Neural cell (in vitro differentiated cells): ENCODE measurements around the gene LPIN3. TPM values are rescaled to one million over a fixed set of nuclear protein-coding genes. Genes with fewer than 3 reads are reported as not detected.

Experiments
- H2AFZ ChIP-seq: fragments of 200-600, 300-800 bp; sonication (generic), shearing (Covaris generic); 2 replicates; pipeline ENCODE4 v1.6.0; 2014; ENCODE audit warnings: low read depth, mild to moderate bottlenecking, antibody characterized with exemption, low read length, moderate library complexity
- H3F3A ChIP-seq: fragments of 200-600 bp; shearing (Covaris generic); 2 replicates; pipeline ENCODE4 v1.6.1; 2016; ENCODE audit warnings: mild to moderate bottlenecking, moderate library complexity, mixed read lengths, antibody characterized with exemption, low read length; ENCODE audit not compliant: insufficient read depth, poor library complexity, severe bottlenecking
- H3K27ac ChIP-seq: fragments of 200-600, 300-800 bp; sonication (generic), shearing (Covaris generic); 2 replicates; pipeline ENCODE4 v1.5.1; 2014; ENCODE audit warnings: mild to moderate bottlenecking, low read length, moderate library complexity
- H3K27me3 ChIP-seq: fragments of 300-800, 200-600 bp; sonication (generic), shearing (Covaris generic); 2 replicates; pipeline ENCODE4 v1.6.0; 2014; ENCODE audit warnings: mild to moderate bottlenecking, low read depth, low read length, moderate library complexity; ENCODE audit not compliant: insufficient read depth
- H3K36me3 ChIP-seq: fragments of 300-800, 200-600 bp; sonication (generic), shearing (Covaris generic); 2 replicates; pipeline ENCODE4 v1.5.1; 2014; ENCODE audit warnings: mild to moderate bottlenecking, antibody characterized with exemption, low read length, moderate library complexity; ENCODE audit not compliant: insufficient read depth
- H3K4me2 ChIP-seq: fragments of 300-800, 200-600 bp; sonication (generic), shearing (Covaris generic); 2 replicates; pipeline ENCODE4 v1.6.0; 2014; ENCODE audit warnings: mild to moderate bottlenecking, low read length
- H3K4me3 ChIP-seq: fragments of 300-800, 200-600 bp; sonication (generic), shearing (Covaris generic); 2 replicates; pipeline ENCODE4 v1.5.1; 2014; ENCODE audit warnings: mild to moderate bottlenecking, low read length, moderate library complexity
- H3K79me2 ChIP-seq: fragments of 200-600 bp; shearing (Covaris generic); replicated peaks from 2 replicates; pipeline ENCODE4 v1.6.0; 2014; ENCODE audit warnings: mild to moderate bottlenecking, low read length, moderate library complexity; ENCODE audit not compliant: insufficient read depth
- H3K9ac ChIP-seq: fragments of 300-800, 200-600 bp; sonication (generic), shearing (Covaris generic); 2 replicates; pipeline ENCODE4 v1.6.1; 2016; ENCODE audit warnings: mild to moderate bottlenecking, low read length, mixed read lengths
- H3K9me2 ChIP-seq: fragments of 200-600 bp; shearing (Covaris generic); 2 replicates; pipeline ENCODE4 v1.6.1; 2016; ENCODE audit warnings: mild to moderate bottlenecking, low read length, mixed read lengths; ENCODE audit not compliant: insufficient read depth
- H3K9me3 ChIP-seq: fragments of 200-600, 300-800 bp; sonication (generic), shearing (Covaris generic); 2 replicates; pipeline ENCODE4 v1.6.1; 2016; ENCODE audit warnings: mild to moderate bottlenecking, mixed run types, low read length, moderate library complexity, mixed read lengths
- H4K20me1 ChIP-seq: fragments of 200-600 bp; shearing (Covaris generic); 2 replicates; pipeline ENCODE4 v1.6.1; 2016; ENCODE audit warnings: mild to moderate bottlenecking, mixed run types; ENCODE audit not compliant: insufficient read depth
- EP300 ChIP-seq: fragments of 450-650 bp; conservative IDR thresholded peaks from 2 replicates; pipeline ENCODE4 v1.6.1; 2014; ENCODE audit warnings: antibody characterized with exemption, mild to moderate bottlenecking, moderate library complexity; ENCODE audit not compliant: poor library complexity, severe bottlenecking
- EZH2 ChIP-seq: fragments of 200-600, 300-800 bp; shearing (Covaris generic), sonication (generic); IDR thresholded peaks from 2 replicates; pipeline ENCODE4 v1.6.1; 2014; ENCODE audit warnings: antibody characterized with exemption, low read length, borderline replicate concordance, mild to moderate bottlenecking; ENCODE audit not compliant: insufficient read depth, poor library complexity, severe bottlenecking
- MXI1 ChIP-seq: fragments of 450-650 bp; conservative IDR thresholded peaks from 2 replicates; pipeline ENCODE4 v1.6.1; 2014; ENCODE audit warnings: antibody characterized with exemption, mild to moderate bottlenecking; ENCODE audit not compliant: poor library complexity, severe bottlenecking
- POLR2AphosphoS5 ChIP-seq: IDR thresholded peaks from 2 replicates; pipeline ENCODE4 v1.6.1; 2012
- RAD21 ChIP-seq: fragments of 450-650 bp; conservative IDR thresholded peaks from 2 replicates; pipeline ENCODE4 v1.6.1; 2014; ENCODE audit warnings: antibody characterized with exemption, mild to moderate bottlenecking, moderate library complexity
- SMC3 ChIP-seq: fragments of 450-650 bp; conservative IDR thresholded peaks from 2 replicates; pipeline ENCODE4 v1.6.1; 2014; ENCODE audit warnings: antibody characterized with exemption, mild to moderate bottlenecking, moderate library complexity; ENCODE audit not compliant: poor library complexity
- TAF1 ChIP-seq: IDR thresholded peaks from 2 replicates; pipeline ENCODE4 v1.6.1; 2012; ENCODE audit warnings: low read depth
- polyA plus RNA-seq: library from polyadenylated mRNA; depleted of rRNA; stranded (reverse); fragments of >200 nt; gene quantifications from 2 replicates; pipeline ENCODE4 v1.2.3, GENCODE V29; 2014
- TF ChIP-seq, protein P1 (sequence below): IDR thresholded peaks from 2 replicates; pipeline ENCODE4 v1.6.1; 2012; ENCODE audit warnings: borderline replicate concordance
- TF ChIP-seq, protein P2 (sequence below): fragments of 450-650 bp; IDR thresholded peaks from 2 replicates; pipeline ENCODE4 v1.5.1; 2014; ENCODE audit warnings: antibody characterized with exemption, mild to moderate bottlenecking, moderate library complexity; ENCODE audit not compliant: poor library complexity, severe bottlenecking

The LPIN3 gene
- polyA plus RNA-seq, 1 donor from 2014 or later: not detected

DNA sequence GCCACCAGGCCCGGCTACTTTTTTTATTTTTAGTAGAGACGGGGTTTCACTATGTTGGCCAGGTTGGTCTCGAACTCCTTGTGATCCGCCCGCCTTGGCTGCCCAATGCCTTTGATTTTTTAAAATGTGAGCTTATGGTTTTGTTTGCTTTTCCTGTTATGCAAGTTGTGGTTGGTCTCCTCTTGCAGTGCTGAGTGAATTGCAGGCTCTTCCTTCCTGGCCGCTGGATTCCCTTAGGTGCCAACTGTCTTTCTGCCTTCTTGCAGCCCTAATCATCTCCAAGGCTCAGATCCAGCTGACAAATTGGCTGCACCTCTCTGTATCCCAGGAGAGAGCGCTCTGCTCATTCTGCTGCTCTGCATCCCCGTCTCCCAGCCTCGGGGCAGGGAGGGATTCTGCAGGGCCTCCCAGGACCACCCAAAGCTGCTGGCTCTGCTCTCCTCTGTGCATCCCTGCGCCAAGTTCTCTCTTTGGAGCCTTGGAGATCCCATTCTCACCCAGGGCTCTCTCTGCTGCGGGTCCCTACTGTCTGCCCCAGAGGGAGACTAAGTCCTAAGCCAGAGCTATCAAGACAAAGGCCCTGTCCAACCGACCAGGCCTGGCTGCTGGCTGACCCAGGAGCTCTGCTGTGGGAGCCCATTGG lies 40.1 kb downstream of the LPIN3 start:
- no peak overlapping the region for H2AFZ ChIP-seq
- TF ChIP-seq TAF1 (no peak), RAD21 (no peak), EZH2 (no peak), EP300 (no peak), POLR2AphosphoS5 (no peak)
- TF ChIP-seq, protein P1, sequence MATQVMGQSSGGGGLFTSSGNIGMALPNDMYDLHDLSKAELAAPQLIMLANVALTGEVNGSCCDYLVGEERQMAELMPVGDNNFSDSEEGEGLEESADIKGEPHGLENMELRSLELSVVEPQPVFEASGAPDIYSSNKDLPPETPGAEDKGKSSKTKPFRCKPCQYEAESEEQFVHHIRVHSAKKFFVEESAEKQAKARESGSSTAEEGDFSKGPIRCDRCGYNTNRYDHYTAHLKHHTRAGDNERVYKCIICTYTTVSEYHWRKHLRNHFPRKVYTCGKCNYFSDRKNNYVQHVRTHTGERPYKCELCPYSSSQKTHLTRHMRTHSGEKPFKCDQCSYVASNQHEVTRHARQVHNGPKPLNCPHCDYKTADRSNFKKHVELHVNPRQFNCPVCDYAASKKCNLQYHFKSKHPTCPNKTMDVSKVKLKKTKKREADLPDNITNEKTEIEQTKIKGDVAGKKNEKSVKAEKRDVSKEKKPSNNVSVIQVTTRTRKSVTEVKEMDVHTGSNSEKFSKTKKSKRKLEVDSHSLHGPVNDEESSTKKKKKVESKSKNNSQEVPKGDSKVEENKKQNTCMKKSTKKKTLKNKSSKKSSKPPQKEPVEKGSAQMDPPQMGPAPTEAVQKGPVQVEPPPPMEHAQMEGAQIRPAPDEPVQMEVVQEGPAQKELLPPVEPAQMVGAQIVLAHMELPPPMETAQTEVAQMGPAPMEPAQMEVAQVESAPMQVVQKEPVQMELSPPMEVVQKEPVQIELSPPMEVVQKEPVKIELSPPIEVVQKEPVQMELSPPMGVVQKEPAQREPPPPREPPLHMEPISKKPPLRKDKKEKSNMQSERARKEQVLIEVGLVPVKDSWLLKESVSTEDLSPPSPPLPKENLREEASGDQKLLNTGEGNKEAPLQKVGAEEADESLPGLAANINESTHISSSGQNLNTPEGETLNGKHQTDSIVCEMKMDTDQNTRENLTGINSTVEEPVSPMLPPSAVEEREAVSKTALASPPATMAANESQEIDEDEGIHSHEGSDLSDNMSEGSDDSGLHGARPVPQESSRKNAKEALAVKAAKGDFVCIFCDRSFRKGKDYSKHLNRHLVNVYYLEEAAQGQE: no peak
- H3K9ac ChIP-seq: no peak overlapping the region

DNA sequence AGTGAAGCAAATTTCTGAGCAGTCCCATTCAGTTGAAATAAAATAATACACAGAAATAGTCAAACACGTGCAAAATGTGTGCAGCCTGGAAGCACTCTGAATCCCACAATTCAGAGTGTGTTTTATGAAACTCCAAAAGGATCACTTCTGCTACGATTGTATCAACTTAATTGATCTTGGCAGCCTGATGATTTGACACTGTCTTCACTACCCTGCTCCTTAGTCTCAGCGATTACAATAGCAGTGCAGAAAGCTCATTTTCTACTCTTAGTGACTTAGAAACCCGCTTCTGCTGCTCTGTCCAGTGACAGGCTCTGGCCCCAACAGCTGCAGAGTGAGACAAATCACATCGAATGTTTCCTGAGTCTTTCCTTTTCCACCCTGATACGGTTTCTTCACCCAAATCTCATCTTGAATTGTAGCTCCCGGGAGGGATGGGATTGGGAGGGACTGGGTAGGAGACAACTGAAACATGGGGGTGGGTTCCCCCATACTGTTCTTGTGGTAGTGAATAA lies 42.2 kb downstream of the LPIN3 start:
- no peaks in the 10 kb centered on the region for H3K9me3 ChIP-seq
- H2AFZ ChIP-seq: no peak overlapping the region
- no peaks in the 10 kb centered on the region for H3K36me3 ChIP-seq
- TF ChIP-seq SMC3 (no peak), POLR2AphosphoS5 (no peak), EZH2 (no peak), EP300 (no peak), RAD21 (no peak), MXI1 (no peak), TAF1 (no peak)
- TF ChIP-seq, protein P1: no peak
- TF ChIP-seq, protein P2, sequence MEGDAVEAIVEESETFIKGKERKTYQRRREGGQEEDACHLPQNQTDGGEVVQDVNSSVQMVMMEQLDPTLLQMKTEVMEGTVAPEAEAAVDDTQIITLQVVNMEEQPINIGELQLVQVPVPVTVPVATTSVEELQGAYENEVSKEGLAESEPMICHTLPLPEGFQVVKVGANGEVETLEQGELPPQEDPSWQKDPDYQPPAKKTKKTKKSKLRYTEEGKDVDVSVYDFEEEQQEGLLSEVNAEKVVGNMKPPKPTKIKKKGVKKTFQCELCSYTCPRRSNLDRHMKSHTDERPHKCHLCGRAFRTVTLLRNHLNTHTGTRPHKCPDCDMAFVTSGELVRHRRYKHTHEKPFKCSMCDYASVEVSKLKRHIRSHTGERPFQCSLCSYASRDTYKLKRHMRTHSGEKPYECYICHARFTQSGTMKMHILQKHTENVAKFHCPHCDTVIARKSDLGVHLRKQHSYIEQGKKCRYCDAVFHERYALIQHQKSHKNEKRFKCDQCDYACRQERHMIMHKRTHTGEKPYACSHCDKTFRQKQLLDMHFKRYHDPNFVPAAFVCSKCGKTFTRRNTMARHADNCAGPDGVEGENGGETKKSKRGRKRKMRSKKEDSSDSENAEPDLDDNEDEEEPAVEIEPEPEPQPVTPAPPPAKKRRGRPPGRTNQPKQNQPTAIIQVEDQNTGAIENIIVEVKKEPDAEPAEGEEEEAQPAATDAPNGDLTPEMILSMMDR: no peak
- no peaks in the 10 kb centered on the region for H3F3A ChIP-seq
- H3K4me3 ChIP-seq: no peak overlapping the region
- H4K20me1 ChIP-seq: no peaks in the 10 kb centered on the region
- no peaks in the 10 kb centered on the region for H3K79me2 ChIP-seq
- H3K27me3 ChIP-seq: no peaks in the 10 kb centered on the region
- H3K9ac ChIP-seq: no peak overlapping the region
- no peaks in the 10 kb centered on the region for H3K9me2 ChIP-seq
- H3K27ac ChIP-seq: no peak overlapping the region
- no peak overlapping the region for H3K4me2 ChIP-seq

More for the DNA sequence above, 40.1 kb downstream of the LPIN3 start:
- Histone ChIP-seq H3K4me3 (no peak overlapping the region), H3K9me2 (no peaks in the 10 kb centered on the region), H3K4me2 (no peak overlapping the region), H3F3A (no peaks in the 10 kb centered on the region), H4K20me1 (no peaks in the 10 kb centered on the region), H3K9me3 (no peaks in the 10 kb centered on the region), H3K27ac (no peak overlapping the region), H3K36me3 (no peaks in the 10 kb centered on the region), H3K27me3 (no peaks in the 10 kb centered on the region), H3K79me2 (no peaks in the 10 kb centered on the region)
